Osteoblast (primary cell): ENCODE data around the gene BTN2A1. TPM values are rescaled to one million over a fixed set of nuclear protein-coding genes. Genes with fewer than 3 reads are reported as not detected.
A peak's percentile ranks its signal among the peaks of the same experiment; 100 is the strongest.
"Not testable (repeated sequence)": the region's sequence is repeated elsewhere in the genome, so short reads cannot be mapped to it uniquely, and the experiment has no call there.

Experiments
- DNase-seq: peaks from one replicate; pipeline ENCODE4 v3.0.0; 2011; ENCODE audit warnings: low spot score, mixed read lengths; ENCODE audit not compliant: insufficient read length; ENCODE audit errors: missing footprints
- H2AFZ ChIP-seq: 2 replicates; pipeline ENCODE4 v1.6.0; 2011; ENCODE audit warnings: mild to moderate bottlenecking, low read length
- H3K27ac ChIP-seq: 2 replicates; pipeline ENCODE4 v1.5.1; 2011; ENCODE audit warnings: mild to moderate bottlenecking, low read depth, low read length, moderate library complexity
- H3K27me3 ChIP-seq: 2 replicates; pipeline ENCODE4 v1.6.0; 2012; ENCODE audit warnings: mild to moderate bottlenecking, control low read depth, inconsistent platforms, low read length, moderate library complexity; ENCODE audit not compliant: insufficient read depth
- H3K36me3 ChIP-seq: 2 replicates; pipeline ENCODE4 v1.5.1; 2011; ENCODE audit warnings: mild to moderate bottlenecking, low read length, control low read depth, moderate library complexity; ENCODE audit not compliant: insufficient read depth
- H3K4me1 ChIP-seq: 2 replicates; pipeline ENCODE4 v1.5.1; 2011; ENCODE audit warnings: mild to moderate bottlenecking, low read length, control low read depth, moderate library complexity; ENCODE audit not compliant: insufficient read depth
- H3K4me2 ChIP-seq: 2 replicates; pipeline ENCODE4 v1.6.0; 2011; ENCODE audit warnings: mild to moderate bottlenecking, low read length; ENCODE audit not compliant: insufficient read depth
- H3K4me3 ChIP-seq: fragments of 200-600 bp; sonication (generic); 3 replicates; pipeline ENCODE4 v1.5.1; 2012; ENCODE audit warnings: mild to moderate bottlenecking, low read length, inconsistent platforms; ENCODE audit not compliant: insufficient read depth
- H3K79me2 ChIP-seq: 2 replicates; pipeline ENCODE4 v1.6.0; 2012; ENCODE audit warnings: mild to moderate bottlenecking, low read length, control low read depth, inconsistent platforms; ENCODE audit not compliant: insufficient read depth
- H3K9me3 ChIP-seq: 2 replicates; pipeline ENCODE4 v1.5.1; 2011; ENCODE audit warnings: low read depth, low read length, control low read depth
- H4K20me1 ChIP-seq: 2 replicates; pipeline ENCODE4 v1.6.0; 2012; ENCODE audit warnings: mild to moderate bottlenecking, low read length, control low read depth; ENCODE audit not compliant: insufficient read depth
- CTCF ChIP-seq: IDR thresholded peaks from 2 replicates; pipeline ENCODE4 v1.5.1; 2011; ENCODE audit warnings: mild to moderate bottlenecking, low read depth, low read length, moderate library complexity; ENCODE audit errors: extremely low read depth
- total RNA-seq: library from RNA; depleted of rRNA; stranded (reverse); fragments of >200 nt; gene quantifications from 2 replicates; pipeline ENCODE4 v1.2.3, GENCODE V29; 2012

The BTN2A1 gene
- total RNA-seq, 1 donor: 10.5 TPM

GRCh38 chr6:26415791-26416190 lies 42.0 kb upstream of the BTN2A1 start:
- H4K20me1 ChIP-seq: no peaks in the 10 kb centered on the region
- no peak overlapping the region for H3K4me3 ChIP-seq
- no peaks in the 10 kb centered on the region for H3K9me3 ChIP-seq
- TF ChIP-seq CTCF: no peak
- H3K4me1 ChIP-seq: peaks cover 14% of the 10 kb centered on the region
- H3K79me2 ChIP-seq: no peaks in the 10 kb centered on the region
- no peaks in the 10 kb centered on the region for H3K36me3 ChIP-seq
- H3K27me3 ChIP-seq: no peaks in the 10 kb centered on the region
- H3K4me2 ChIP-seq: no peak overlapping the region
- H3K27ac ChIP-seq: no peak overlapping the region
- DNase-seq: peak; percentile 87
- H2AFZ ChIP-seq: no peak overlapping the region

GRCh38 chr6:26416288-26416687 lies 41.5 kb upstream of the BTN2A1 start:
- Histone ChIP-seq H3K36me3 (no peaks in the 10 kb centered on the region), H3K4me1 (peaks cover 16% of the 10 kb centered on the region), H3K4me2 (no peak overlapping the region), H3K27ac (no peak overlapping the region), H3K9me3 (no peaks in the 10 kb centered on the region), H4K20me1 (no peaks in the 10 kb centered on the region), H3K27me3 (no peaks in the 10 kb centered on the region), H3K79me2 (no peaks in the 10 kb centered on the region), H3K4me3 (no peak overlapping the region), H2AFZ (no peak overlapping the region)
- no peak for TF ChIP-seq CTCF
- DNase-seq: no peak

- H3K27ac ChIP-seq, H3K36me3 ChIP-seq, H3K9me3 ChIP-seq, H3K4me3 ChIP-seq, H3K4me2 ChIP-seq, DNase-seq, H2AFZ ChIP-seq, H4K20me1 ChIP-seq, H3K27me3 ChIP-seq: not testable (repeated sequence)
- peaks cover 11% of the 10 kb centered on the region for H3K79me2 ChIP-seq
- peaks cover 13% of the 10 kb centered on the region for H3K4me1 ChIP-seq
Observed at GRCh38 chr6:26418077-26418476, 39.7 kb upstream of the BTN2A1 start.

GRCh38 chr6:26418795-26419194 lies 39.0 kb upstream of the BTN2A1 start:
- DNase-seq, H4K20me1 ChIP-seq, H3K4me2 ChIP-seq, H3K36me3 ChIP-seq, H3K9me3 ChIP-seq, H2AFZ ChIP-seq, H3K27ac ChIP-seq, H3K4me3 ChIP-seq, H3K27me3 ChIP-seq: not testable (repeated sequence)
- peaks cover 13% of the 10 kb centered on the region for H3K4me1 ChIP-seq
- H3K79me2 ChIP-seq: peaks cover 17% of the 10 kb centered on the region

- Histone ChIP-seq H2AFZ (peak overlapping the region; percentile 97), H3K27me3 (no peaks in the 10 kb centered on the region), H3K4me2 (peak overlapping the region; percentile 87), H3K27ac (peak overlapping the region; percentile 84), H4K20me1 (no peaks in the 10 kb centered on the region), H3K36me3 (no peaks in the 10 kb centered on the region), H3K4me3 (peak overlapping the region; percentile 89), H3K79me2 (peaks cover 28% of the 10 kb centered on the region), H3K4me1 (peaks cover 20% of the 10 kb centered on the region), H3K9me3 (no peaks in the 10 kb centered on the region)
- no peak for DNase-seq
- peak; percentile 31 for TF ChIP-seq CTCF
Observed at GRCh38 chr6:26420688-26421171, 37.0 kb upstream of the BTN2A1 start.
